PFSK-1 (cell line): ENCODE data around the gene PAN2.

Source experiments
- FOXP2 ChIP-seq: optimal IDR thresholded peaks from 2 replicates; pipeline ENCODE3; 2011; ENCODE audit warnings: borderline replicate concordance, control low read depth, inconsistent platforms; ENCODE audit not compliant: insufficient read depth; ENCODE audit errors: extremely low read length, extremely low read depth
- POLR2AphosphoS5 ChIP-seq: IDR thresholded peaks from 2 replicates; pipeline ENCODE4 v1.6.1; 2012; ENCODE audit warnings: low read depth, mild to moderate bottlenecking, control low read depth, low read length, moderate library complexity
- TF ChIP-seq, protein P1 (sequence below), 2 experiments: IDR thresholded peaks; 2 replicates each; pipeline versions ENCODE4 v1.6.1 to v1.8.0; 2011 to 2012; ENCODE audit warnings: low read depth in 2 of 2, low read length in 2 of 2, control low read depth in 1 of 2, inconsistent platforms in 1 of 2, mild to moderate bottlenecking in 1 of 2, moderate library complexity in 1 of 2; ENCODE audit not compliant: insufficient read depth in 1 of 2

- TF ChIP-seq, protein P1, sequence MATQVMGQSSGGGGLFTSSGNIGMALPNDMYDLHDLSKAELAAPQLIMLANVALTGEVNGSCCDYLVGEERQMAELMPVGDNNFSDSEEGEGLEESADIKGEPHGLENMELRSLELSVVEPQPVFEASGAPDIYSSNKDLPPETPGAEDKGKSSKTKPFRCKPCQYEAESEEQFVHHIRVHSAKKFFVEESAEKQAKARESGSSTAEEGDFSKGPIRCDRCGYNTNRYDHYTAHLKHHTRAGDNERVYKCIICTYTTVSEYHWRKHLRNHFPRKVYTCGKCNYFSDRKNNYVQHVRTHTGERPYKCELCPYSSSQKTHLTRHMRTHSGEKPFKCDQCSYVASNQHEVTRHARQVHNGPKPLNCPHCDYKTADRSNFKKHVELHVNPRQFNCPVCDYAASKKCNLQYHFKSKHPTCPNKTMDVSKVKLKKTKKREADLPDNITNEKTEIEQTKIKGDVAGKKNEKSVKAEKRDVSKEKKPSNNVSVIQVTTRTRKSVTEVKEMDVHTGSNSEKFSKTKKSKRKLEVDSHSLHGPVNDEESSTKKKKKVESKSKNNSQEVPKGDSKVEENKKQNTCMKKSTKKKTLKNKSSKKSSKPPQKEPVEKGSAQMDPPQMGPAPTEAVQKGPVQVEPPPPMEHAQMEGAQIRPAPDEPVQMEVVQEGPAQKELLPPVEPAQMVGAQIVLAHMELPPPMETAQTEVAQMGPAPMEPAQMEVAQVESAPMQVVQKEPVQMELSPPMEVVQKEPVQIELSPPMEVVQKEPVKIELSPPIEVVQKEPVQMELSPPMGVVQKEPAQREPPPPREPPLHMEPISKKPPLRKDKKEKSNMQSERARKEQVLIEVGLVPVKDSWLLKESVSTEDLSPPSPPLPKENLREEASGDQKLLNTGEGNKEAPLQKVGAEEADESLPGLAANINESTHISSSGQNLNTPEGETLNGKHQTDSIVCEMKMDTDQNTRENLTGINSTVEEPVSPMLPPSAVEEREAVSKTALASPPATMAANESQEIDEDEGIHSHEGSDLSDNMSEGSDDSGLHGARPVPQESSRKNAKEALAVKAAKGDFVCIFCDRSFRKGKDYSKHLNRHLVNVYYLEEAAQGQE (IDR thresholded peaks at IDR 0.05; ENCODE audit: insufficient read depth in 1 of 2, low read depth in 2 of 2, low read length in 2 of 2), result no peak
- TF ChIP-seq POLR2AphosphoS5, result no peak
- no peak for TF ChIP-seq FOXP2
These were observed 2.8 kb upstream of the PAN2 start for GRCh38 chr12:56336361-56337167.
